Hematopoietic multipotent progenitor cell treated with erythropoietin and hydrocortisone succinate and interleukin-3 and kit ligand, for 8 days (in vitro differentiated cells): ENCODE measurements around the gene RAB3A.
"Not testable (repeated sequence)": the region's sequence is repeated elsewhere in the genome, so short reads cannot be mapped to it uniquely, and the experiment has no call there.

Experiments
- DNase-seq: peaks from one replicate; pipeline ENCODE4 v3.0.0-alpha.2; 2015

RAB3A gene

DNA sequence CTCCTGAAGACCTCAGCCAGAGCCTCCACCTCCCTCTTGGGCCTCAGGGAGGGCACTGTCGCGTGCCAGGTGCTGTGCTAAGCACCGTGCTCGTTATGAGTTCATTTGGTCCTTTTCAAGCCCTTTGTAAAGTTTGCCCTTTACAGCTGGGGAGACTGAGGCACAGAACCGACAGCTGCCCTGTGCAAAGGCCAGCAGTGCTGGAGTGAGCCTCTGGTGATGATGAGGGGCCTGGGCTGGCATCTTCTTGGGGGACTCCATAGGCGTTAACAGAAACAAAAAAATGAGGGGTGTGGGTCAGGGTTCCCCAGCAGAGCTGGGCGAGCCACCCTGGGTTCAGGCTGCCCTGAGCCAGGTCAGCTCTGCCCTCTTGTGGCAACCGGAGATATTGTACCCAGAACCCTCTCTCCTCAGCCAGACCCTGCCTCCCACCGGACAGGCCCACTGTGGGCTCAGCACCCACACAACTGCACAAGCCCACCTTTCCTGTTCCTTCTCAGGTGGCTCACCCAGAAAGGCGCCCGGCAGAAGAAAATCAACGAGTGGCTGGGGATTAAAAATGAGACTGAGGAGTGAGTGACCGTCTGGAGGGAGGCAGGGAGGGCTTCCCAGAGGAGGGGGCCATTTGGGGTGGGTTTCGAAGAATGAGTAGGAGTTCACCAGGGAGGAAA, 35.7 kb downstream of the RAB3A start:
- peak; percentile 62 for DNase-seq

GRCh38 chr19:18167011-18167410, 36.8 kb downstream of the RAB3A start:
- DNase-seq, result no peak

DNA sequence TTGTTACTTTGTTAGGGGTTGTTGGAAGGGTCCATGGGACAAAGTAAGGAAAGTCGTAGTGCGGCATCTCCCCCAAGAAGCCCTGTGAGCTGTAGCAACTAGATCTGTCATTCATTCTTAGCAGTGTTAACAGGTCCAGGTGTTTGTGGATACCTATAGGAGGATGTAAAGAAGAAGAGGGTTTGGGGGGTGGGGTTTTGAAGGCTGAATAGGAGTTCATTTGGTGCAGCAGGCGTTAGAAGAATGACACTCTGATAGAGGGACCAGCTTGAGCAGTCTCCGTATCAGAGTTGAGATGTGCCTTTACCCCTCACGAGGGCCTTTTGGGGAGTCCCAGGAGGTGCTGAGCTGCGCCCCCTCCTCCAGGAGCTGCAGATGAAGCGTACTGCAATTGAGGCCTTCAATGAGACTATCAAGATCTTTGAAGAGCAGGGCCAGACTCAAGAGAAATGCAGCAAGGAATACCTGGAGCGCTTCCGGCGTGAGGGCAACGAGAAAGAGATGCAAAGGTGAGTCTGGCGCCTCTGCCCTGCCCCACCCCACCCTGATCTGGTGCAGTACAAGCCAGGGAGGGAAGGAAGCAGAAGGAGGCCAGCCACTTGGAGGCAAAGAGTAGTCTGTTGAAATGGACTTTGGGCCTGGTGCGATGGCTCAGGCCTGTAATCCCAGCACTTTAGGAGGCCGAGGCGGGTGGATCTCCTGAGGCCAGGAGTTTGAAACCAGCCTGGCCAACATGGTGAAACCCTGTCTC, 37.9 kb downstream of the RAB3A start:
- DNase-seq, result no peak

DNA sequence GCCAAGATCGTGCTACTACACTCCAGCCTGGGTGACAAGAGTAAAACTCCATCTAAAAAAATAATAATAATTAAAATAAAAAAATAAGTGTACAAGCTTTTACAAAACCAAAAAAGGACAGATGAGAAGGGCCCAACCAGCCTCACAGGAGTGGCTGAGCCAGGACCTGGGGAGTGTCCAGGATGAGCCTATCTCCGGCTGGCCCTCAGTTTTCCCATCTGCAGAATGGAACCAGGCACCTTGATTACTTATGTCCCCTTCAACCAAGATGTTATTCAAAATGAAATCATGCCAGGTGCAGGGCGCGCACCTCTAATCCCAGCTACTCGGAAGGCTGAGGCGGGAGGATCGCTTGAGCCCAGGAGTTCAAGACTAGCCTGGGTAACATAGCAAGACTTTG, 39.8 kb downstream of the RAB3A start:
- no peak for DNase-seq

- no peak for DNase-seq
Observed at GRCh38 chr19:18161636-18162002, 42.2 kb downstream of the RAB3A start.

- peak; percentile 68 for DNase-seq
Observed at GRCh38 chr19:18160971-18161635, 42.7 kb downstream of the RAB3A start.

DNA sequence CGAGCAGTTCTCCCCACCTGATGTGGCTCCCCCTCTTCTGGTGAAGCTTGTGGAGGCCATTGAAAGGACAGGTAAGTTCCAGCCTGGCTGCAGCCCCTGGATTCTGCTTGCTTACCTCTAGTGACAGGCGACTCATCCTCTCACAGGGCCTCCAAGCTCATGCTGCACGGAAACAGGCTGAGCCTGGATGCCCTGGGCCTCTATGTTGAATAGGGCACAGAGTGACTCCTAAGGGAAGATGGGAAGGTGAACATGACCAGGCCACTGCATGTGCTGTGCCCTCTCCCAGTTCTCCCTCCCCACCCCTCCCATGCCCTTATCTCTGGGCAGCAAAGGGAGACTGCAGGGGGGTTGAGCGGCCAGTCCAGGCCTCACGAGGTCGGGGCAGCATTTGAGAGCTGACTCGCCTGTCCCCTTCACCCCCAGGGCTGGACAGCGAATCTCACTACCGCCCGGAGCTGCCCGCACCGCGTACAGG, 43.3 kb downstream of the RAB3A start:
- DNase-seq, result peak; percentile 85

GRCh38 chr19:18159810-18160209, 44.0 kb downstream of the RAB3A start:
- DNase-seq, result no peak

DNA sequence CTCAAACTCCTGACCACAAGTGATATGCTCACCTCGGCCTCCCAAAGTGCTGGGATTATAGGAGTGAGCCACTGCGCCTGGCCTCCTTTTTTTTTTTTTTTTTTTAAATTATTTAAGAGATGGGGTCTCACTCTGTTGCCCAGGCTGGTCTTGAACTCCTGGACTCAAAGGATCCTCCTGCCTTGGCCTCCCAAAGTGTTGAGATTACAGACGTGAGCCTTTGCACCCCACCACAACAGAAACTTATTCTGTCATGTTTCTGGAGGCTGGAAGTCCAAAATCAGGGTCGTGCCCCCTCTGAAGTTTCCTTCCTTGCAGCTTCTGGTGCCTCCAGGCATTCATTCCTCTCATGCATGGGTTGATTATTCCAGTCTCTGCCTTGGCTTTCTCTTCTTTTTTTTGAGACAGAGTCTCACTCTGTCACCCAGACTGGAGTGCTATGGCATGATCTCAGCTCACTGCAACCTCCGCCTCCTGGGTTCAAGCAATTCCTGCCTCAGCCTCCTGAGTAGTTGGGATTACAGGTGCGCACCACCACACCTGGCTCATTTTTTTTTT, 44.7 kb downstream of the RAB3A start:
- DNase-seq, result not testable (repeated sequence)

GRCh38 chr19:18158467-18158866, 45.4 kb downstream of the RAB3A start:
- no peak for DNase-seq

DNA sequence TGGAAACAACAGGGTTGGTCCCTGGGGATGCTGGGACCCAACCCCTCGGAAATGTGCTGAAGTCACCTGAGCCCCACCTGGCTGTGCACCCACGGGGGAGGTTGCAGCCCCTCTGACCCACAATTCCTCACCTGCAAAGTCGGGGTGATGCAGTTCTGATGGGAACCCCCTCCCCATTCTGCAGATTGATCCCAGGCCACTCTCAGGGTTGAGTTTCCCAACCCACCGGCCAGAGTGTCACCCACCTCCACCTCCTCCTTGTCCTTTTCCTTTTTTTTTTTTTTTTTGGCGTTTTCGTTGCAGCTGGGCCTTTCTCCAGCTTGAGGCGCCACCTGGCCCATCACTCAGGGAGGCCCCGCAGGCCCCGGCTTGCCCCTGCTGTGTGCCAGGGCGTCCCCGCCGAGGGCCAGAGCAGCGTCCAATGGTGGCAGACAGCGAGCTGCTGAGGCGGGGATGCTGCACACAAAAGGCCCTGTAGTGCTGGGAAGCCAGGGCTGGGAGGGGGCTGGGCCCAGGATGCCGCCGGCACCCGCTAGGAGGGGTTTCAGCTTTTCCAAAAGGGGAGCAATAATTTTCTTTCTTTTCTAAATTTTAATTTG, 46.3 kb downstream of the RAB3A start:
- DNase-seq, result peak; percentile 55

GRCh38 chr19:18156841-18157464, 46.9 kb downstream of the RAB3A start:
- peak; percentile 99 for DNase-seq

- DNase-seq, result no peak
Observed at GRCh38 chr19:18156268-18156667, 47.6 kb downstream of the RAB3A start.

- DNase-seq, result no peak
Observed at GRCh38 chr19:18155095-18156087, 48.5 kb downstream of the RAB3A start.

DNA sequence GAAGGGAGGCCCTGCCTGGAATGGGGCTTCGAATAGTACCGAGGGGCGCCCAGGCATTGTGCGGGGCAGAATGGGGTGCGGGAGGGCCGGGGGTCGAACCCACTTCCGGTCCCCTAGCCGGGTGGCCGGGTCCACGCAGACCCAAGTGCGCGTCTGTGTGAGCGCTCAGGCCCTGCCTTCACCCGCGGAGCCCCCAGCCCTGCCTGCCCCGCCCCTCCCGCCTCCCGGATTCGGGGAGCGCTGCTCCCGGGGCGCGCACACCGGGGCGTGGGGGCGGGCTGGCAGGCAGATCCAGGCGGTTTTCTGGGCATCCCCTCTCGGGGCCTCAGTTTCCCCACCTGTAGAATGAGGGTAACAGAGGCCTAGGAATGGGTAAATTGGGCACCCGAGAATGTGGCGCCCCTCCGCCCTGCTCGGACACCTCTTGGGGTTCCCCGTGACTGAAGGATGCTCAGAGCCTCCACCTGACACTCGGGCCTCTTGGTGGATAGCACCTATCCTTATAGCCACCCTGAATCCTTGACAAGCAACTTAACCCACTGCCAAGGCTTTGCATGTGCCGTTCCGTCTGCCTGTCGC, 50.2 kb downstream of the RAB3A start:
- DNase-seq, result peak; percentile 9

GRCh38 chr19:18152817-18153555, 50.9 kb downstream of the RAB3A start, which contains the start of gene PIK3R2:
Gene PIK3R2 (plus strand): TSS chr19:18153163. CDS start chr19:18155880, 2,717 bp downstream.
- DNase-seq, result peak; percentile 99

DNA sequence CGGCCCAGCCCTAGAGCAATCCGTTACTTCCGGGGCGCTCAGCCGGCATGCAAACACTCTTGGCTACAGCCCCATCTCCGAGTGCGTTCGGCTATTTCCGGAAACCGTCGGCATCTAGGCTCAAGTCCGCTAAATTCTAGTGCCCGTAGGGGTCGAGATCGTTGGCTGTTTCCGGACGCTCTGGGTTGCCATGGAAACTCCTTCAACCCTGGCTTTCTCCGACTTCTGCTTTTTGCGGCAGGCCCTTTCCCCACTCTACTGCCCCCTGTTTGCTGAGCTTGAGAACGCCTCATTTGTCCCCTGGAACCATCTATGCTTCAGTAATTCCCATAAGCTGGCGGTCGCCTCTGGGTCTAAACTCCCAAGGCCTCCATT, 51.4 kb downstream of the RAB3A start:
- DNase-seq, result peak; percentile 99

- no peak for DNase-seq
Observed at GRCh38 chr19:18150776-18151624, 52.8 kb downstream of the RAB3A start.

DNA sequence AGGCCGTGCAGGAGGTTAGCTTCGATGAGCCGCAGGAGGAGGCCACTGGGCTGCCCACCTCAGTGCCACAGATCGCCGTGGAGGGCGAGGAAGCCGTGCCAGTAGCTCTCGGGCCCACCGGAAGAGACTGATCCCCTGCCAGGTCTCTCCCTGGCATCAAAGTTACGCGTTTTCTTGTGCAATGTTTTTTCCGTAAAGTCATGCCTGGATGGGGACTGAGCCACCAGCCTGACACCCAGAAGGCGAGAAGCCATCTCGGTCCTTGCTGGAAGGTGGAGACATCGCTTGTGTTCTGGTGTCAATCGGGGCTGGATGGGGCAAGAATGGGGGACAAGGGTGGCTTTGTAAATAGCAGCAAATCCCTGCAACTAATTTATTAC, 54.3 kb downstream of the RAB3A start:
- DNase-seq, result no peak
